Measurements from ENCODE around the gene E2F8. TPM values are rescaled to one million over a fixed set of nuclear protein-coding genes. Genes with fewer than 3 reads are reported as not detected.

The E2F8 gene
- total RNA-seq, 1 donor from 2014 or later: 1.7 TPM

- no peak overlapping the region for H3K27ac Mint-ChIP-seq (ENCODE audit: unreplicated experiment)
- H3K36me3 Mint-ChIP-seq (ENCODE audit: unreplicated experiment): no peaks in the 10 kb centered on the region
- peaks cover 18% of the 10 kb centered on the region for H3K27me3 Mint-ChIP-seq (ENCODE audit: unreplicated experiment)
- DNase-seq (ENCODE audit: extremely low spot score, unreplicated experiment): no peak
- TF ChIP-seq, protein P1, sequence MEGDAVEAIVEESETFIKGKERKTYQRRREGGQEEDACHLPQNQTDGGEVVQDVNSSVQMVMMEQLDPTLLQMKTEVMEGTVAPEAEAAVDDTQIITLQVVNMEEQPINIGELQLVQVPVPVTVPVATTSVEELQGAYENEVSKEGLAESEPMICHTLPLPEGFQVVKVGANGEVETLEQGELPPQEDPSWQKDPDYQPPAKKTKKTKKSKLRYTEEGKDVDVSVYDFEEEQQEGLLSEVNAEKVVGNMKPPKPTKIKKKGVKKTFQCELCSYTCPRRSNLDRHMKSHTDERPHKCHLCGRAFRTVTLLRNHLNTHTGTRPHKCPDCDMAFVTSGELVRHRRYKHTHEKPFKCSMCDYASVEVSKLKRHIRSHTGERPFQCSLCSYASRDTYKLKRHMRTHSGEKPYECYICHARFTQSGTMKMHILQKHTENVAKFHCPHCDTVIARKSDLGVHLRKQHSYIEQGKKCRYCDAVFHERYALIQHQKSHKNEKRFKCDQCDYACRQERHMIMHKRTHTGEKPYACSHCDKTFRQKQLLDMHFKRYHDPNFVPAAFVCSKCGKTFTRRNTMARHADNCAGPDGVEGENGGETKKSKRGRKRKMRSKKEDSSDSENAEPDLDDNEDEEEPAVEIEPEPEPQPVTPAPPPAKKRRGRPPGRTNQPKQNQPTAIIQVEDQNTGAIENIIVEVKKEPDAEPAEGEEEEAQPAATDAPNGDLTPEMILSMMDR (IDR thresholded peaks at IDR 0.05): no peak
- no peaks in the 10 kb centered on the region for H3K9me3 Mint-ChIP-seq (ENCODE audit: unreplicated experiment)
- peaks cover 14% of the 10 kb centered on the region for H3K4me1 Mint-ChIP-seq (ENCODE audit: unreplicated experiment)
- H3K4me3 Mint-ChIP-seq (ENCODE audit: unreplicated experiment): no peak overlapping the region
Observed at GRCh38 chr11:19239039-19239438, 1.7 kb downstream of the E2F8 start.

DNA sequence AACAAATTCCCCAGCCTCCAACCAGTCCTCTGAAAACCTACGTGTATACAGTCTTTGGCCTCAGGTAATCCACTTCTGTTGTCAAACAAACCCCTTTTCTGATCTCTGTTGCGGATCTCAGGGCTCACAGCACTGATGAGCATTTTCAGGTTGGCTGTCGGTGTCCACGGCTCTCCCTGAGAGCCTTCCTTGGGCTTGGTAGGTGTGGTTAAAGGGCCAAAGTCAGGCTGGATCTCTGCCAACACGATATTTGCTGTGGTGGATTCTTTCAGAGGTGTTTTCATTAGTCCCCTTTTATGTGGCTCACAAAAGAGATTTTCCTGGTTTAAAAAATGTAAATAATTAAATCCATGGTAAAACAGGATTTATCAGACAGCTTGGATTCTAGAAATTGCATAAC lies 2.9 kb downstream of the E2F8 start:
- TF ChIP-seq, protein P1 (IDR thresholded peaks at IDR 0.05): no peak
- DNase-seq (ENCODE audit: extremely low spot score, unreplicated experiment): no peak
- Mint-ChIP-seq H3K27me3 (ENCODE audit: unreplicated experiment) (peaks cover 9% of the 10 kb centered on the region), H3K4me1 (ENCODE audit: unreplicated experiment) (peaks cover 14% of the 10 kb centered on the region), H3K4me3 (ENCODE audit: unreplicated experiment) (no peak overlapping the region), H3K9me3 (ENCODE audit: unreplicated experiment) (no peaks in the 10 kb centered on the region), H3K36me3 (ENCODE audit: unreplicated experiment) (no peaks in the 10 kb centered on the region), H3K27ac (ENCODE audit: unreplicated experiment) (no peak overlapping the region)

- Mint-ChIP-seq H3K4me3 (ENCODE audit: unreplicated experiment) (no peak overlapping the region), H3K36me3 (ENCODE audit: unreplicated experiment) (no peaks in the 10 kb centered on the region), H3K27ac (ENCODE audit: unreplicated experiment) (no peak overlapping the region), H3K9me3 (ENCODE audit: unreplicated experiment) (no peaks in the 10 kb centered on the region), H3K4me1 (ENCODE audit: unreplicated experiment) (peaks cover 13% of the 10 kb centered on the region), H3K27me3 (ENCODE audit: unreplicated experiment) (peaks cover 5% of the 10 kb centered on the region)
- TF ChIP-seq, protein P1 (IDR thresholded peaks at IDR 0.05): no peak
- DNase-seq (ENCODE audit: extremely low spot score, unreplicated experiment): no peak
Observed at GRCh38 chr11:19237381-19237780, 3.4 kb downstream of the E2F8 start.

DNA sequence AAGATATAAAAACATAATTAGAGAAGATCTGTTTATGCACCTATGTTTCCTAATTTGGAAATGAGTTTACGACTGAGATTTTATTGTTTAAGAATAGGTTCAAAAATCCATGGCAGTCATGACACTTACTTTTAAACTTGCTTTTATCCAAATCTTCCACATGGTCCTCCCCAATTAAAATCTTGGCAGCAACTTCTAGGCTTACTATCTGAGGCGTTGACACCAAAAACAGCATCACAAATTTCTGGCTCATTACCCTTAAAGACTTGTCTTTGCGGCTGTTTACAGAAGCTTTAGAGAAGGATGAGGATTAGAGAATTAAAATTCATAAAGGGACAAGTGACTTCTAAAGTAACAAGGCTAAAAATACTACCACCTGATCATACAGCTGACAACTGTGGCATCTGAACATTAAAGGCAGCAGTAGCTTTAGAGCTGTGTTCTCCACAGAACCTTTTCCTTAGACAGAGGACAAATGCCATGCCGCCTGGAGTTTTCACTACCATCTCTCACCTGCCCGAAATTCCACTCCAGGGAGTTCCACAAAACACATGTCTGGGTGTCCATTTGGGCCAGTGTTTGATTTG lies 6.4 kb downstream of the E2F8 start:
- no peak for DNase-seq (ENCODE audit: extremely low spot score, unreplicated experiment)
- no peaks in the 10 kb centered on the region for H3K9me3 Mint-ChIP-seq (ENCODE audit: unreplicated experiment)
- H3K4me3 Mint-ChIP-seq (ENCODE audit: unreplicated experiment): no peak overlapping the region
- TF ChIP-seq, protein P1 (IDR thresholded peaks at IDR 0.05): no peak
- H3K27me3 Mint-ChIP-seq (ENCODE audit: unreplicated experiment): no peaks in the 10 kb centered on the region
- no peak overlapping the region for H3K27ac Mint-ChIP-seq (ENCODE audit: unreplicated experiment)
- H3K36me3 Mint-ChIP-seq (ENCODE audit: unreplicated experiment): no peaks in the 10 kb centered on the region
- peaks cover 1% of the 10 kb centered on the region for H3K4me1 Mint-ChIP-seq (ENCODE audit: unreplicated experiment)

DNA sequence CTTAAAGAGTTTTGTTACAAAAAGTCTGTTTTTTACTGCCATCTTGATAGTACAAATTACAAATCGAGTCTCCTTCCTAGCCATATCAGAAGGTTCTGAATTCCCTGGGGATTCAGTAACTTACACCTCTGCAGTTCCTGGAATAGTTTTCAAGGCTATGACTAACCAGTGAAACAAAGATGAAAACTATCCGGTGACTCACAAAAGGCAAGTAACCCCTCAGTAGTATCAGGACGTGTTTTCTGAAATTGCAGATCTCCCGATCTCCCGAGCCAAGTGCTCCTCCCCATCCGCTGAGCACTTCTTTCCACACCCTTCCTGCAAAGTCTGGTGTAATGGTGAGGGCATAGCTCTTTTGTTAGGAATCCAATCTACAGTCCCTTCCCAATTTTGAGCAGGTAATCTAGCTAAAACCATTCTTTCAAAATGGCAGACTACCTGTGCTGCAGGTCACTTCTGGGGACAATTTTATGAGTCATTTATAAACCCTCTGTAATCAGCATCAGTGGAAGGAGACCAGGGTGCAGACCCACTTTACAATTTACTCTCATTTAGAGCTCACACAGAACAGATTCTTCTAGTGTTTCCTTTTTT lies 7.7 kb downstream of the E2F8 start:
- Mint-ChIP-seq H3K9me3 (ENCODE audit: unreplicated experiment) (no peaks in the 10 kb centered on the region), H3K36me3 (ENCODE audit: unreplicated experiment) (no peaks in the 10 kb centered on the region), H3K27me3 (ENCODE audit: unreplicated experiment) (no peaks in the 10 kb centered on the region), H3K4me3 (ENCODE audit: unreplicated experiment) (no peak overlapping the region), H3K4me1 (ENCODE audit: unreplicated experiment) (no peaks in the 10 kb centered on the region), H3K27ac (ENCODE audit: unreplicated experiment) (no peak overlapping the region)
- DNase-seq (ENCODE audit: extremely low spot score, unreplicated experiment): no peak
- TF ChIP-seq, protein P1 (IDR thresholded peaks at IDR 0.05): no peak
